HG03469 (cell line): ENCODE results near the gene TINCR.

Experiments
- ATAC-seq: cut with Tn5 transposase; IDR thresholded peaks from one replicate; pipeline ENCODE4 v1.9.1; 2021; ENCODE audit warnings: mild to moderate bottlenecking, moderate library complexity, moderate number of reproducible peaks; ENCODE audit not compliant: unreplicated experiment

Gene TINCR

GRCh38 chr19:5590151-5590864 is 22.6 kb upstream of the TINCR start:
- no peak for ATAC-seq

GRCh38 chr19:5588906-5589676 is 21.3 kb upstream of the TINCR start:
- ATAC-seq = no peak

GRCh38 chr19:5588441-5588840 is 20.7 kb upstream of the TINCR start:
- ATAC-seq = no peak

- no peak for ATAC-seq
Measured at GRCh38 chr19:5587661-5588060, 19.9 kb upstream of the TINCR start.

- no peak for ATAC-seq
Measured at GRCh38 chr19:5587071-5587455, 19.3 kb upstream of the TINCR start.

GRCh38 chr19:5586300-5587070 is 18.7 kb upstream of the TINCR start:
- no peak for ATAC-seq

- no peak for ATAC-seq
Measured at GRCh38 chr19:5585461-5586299, 17.9 kb upstream of the TINCR start.

- ATAC-seq = no peak
Measured at GRCh38 chr19:5580161-5580571, 12.4 kb upstream of the TINCR start.

- no peak for ATAC-seq
Measured at GRCh38 chr19:5579697-5580096, 11.9 kb upstream of the TINCR start.

GRCh38 chr19:5579286-5579685 is 11.5 kb upstream of the TINCR start:
- ATAC-seq = no peak

- ATAC-seq = no peak
Measured at GRCh38 chr19:5578097-5578846, 10.5 kb upstream of the TINCR start.

GRCh38 chr19:5575590-5575989 is 7.8 kb upstream of the TINCR start:
- ATAC-seq = no peak

- ATAC-seq = no peak
Measured at GRCh38 chr19:5572556-5573286, 5.0 kb upstream of the TINCR start.

GRCh38 chr19:5571777-5572176 is 4.0 kb upstream of the TINCR start:
- no peak for ATAC-seq

- no peak for ATAC-seq
Measured at GRCh38 chr19:5567970-5568407, 236 bp upstream of the TINCR start.

GRCh38 chr19:5564930-5565329 is 2.8 kb downstream of the TINCR start:
- no peak for ATAC-seq

GRCh38 chr19:5563935-5564612 is 3.7 kb downstream of the TINCR start:
- ATAC-seq = no peak

- ATAC-seq = no peak
Measured at GRCh38 chr19:5563008-5563431, 4.7 kb downstream of the TINCR start.

- no peak for ATAC-seq
Measured at GRCh38 chr19:5562280-5562679, 5.5 kb downstream of the TINCR start.
